Hindlimb muscle (tissue), 1 donor: ENCODE results near the gene LRRC18. TPM values are rescaled to one million over a fixed set of nuclear protein-coding genes. Genes with fewer than 3 reads are reported as not detected.

Experiments used
- DNase-seq: peaks from one replicate; pipeline ENCODE4 v3.0.0-alpha.2; 2013
- polyA plus RNA-seq: library from polyadenylated mRNA; unstranded; fragments of 120-200 nt; gene quantifications from one replicate; pipeline ENCODE4 v1.2.1, GENCODE V29; 2013; ENCODE audit not compliant: insufficient read length

LRRC18 gene
- polyA plus RNA-seq, 1 donor, result 0.12 TPM

GRCh38 chr10:48906841-48907240 is 32.8 kb downstream of the LRRC18 start:
- DNase-seq, result no peak

GRCh38 chr10:48905311-48905710 is 34.3 kb downstream of the LRRC18 start:
- DNase-seq, result no peak

DNA sequence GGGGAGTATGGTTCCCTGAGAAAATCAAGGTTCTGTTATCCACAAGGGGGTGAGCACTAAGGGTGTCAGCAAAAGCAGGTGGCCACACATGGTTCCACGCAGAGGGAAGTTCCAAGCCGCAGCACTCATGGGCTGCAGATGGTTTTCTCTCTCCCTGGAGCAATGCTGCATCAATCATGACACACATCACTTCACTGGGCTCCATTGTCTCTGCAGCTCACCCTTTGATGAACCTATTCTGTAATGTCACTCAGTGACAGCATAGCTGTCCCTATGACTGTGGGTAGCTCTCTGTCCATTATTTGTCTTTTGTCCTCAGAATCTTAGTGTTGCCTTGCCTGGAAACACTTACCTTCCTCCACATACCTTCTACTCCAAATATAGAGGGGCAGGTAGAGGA is 34.8 kb downstream of the LRRC18 start:
- no peak for DNase-seq

- no peak for DNase-seq
Measured at GRCh38 chr10:48903151-48903550, 36.5 kb downstream of the LRRC18 start.

DNA sequence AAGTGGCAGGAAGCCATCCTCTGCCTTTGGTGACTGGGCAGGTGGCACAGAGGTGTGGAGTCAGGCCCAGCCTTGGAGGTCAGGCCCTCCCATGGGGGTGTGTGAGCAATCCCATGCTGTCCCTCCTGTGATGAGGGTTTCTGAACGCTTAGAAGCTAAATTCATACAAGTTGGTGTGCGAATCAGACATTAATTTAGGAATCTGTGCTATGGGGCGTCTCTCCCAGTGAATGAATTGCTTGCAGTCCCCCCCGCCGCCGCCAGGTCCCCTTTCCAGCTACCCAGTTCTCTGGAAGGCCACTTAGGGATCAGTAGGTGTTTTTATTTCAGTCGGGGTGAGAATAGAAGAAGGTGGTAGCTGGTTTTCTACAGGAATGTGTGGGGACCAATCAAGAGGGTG is 37.5 kb downstream of the LRRC18 start:
- no peak for DNase-seq

DNA sequence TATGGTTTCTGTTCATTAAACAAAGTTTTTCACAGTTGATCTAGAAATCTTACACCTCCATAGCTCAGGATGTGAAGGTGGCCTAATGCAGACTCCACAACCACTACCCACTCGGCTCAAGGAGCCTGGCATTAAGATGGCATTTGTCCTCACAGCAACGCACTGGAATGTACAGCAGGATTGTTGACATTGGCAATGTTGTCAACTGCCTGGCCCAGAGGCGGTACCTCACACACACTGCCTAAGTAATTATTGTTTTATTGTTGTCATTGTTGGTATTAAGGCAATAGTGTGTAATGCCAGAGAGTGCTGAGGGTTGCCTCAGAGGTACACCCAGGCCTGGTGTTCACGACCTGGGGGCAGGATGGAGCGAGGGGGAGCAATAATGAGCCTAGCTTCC is 38.3 kb downstream of the LRRC18 start:
- DNase-seq, result no peak

DNA sequence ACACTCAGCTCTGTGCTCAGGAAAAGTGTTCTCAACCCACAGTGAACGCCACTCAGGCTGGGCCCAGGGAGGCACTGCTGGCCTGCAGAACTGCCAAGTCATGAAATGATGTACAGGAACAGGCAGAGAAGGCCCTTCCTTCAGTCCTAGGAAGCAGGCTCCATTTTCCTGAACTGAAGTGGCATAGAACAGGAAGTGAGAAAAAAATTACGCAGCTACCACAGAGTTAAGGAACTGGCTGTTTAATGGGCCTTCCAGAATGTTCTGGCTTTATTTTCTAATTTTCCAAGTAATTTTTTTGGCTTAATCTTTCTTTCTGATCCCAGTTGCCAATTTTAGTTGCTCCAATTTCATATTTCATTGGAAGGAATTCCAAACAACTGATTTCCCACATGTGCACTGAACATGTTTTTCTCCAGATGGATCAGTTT is 39.3 kb downstream of the LRRC18 start:
- DNase-seq, result peak; percentile 55

- no peak for DNase-seq
Measured at GRCh38 chr10:48899781-48900180, 39.9 kb downstream of the LRRC18 start.

DNA sequence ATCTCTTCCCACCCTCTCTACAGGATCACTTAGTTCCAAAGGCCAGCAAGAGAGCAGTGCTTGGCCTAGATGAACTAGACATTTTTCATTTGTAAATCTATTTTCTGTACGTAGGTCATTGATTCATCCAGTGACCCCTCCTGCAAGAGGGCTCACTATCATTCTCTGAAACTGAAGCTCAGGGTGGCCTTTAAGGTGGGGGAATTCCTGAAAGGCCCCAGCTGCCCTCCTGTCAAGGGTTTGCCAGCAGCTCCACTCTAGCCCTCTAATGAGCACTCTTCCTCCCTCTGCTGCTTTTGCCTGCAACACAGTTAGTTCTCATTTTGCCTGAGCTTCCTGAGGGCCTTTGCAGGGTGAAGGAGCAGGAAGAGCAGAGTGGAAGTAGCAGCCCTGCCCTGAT is 41.2 kb downstream of the LRRC18 start:
- no peak for DNase-seq

DNA sequence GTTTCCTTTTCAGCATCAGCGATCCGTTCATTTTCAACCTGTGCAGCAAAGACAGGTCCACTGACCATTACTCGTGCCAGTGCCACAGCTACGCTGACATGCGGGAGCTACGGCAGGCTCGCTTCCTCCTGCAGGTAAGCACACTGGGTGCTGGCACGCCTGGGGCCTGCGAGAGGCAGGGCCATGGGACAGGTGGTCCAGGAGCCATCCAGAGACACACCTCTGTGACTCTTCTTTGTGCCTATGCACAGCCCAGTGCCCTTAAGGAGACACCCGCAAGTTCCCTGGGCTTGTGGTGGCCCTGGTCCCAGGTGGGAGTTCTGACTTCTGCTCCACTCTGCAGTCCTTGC is 42.2 kb downstream of the LRRC18 start:
- no peak for DNase-seq

DNA sequence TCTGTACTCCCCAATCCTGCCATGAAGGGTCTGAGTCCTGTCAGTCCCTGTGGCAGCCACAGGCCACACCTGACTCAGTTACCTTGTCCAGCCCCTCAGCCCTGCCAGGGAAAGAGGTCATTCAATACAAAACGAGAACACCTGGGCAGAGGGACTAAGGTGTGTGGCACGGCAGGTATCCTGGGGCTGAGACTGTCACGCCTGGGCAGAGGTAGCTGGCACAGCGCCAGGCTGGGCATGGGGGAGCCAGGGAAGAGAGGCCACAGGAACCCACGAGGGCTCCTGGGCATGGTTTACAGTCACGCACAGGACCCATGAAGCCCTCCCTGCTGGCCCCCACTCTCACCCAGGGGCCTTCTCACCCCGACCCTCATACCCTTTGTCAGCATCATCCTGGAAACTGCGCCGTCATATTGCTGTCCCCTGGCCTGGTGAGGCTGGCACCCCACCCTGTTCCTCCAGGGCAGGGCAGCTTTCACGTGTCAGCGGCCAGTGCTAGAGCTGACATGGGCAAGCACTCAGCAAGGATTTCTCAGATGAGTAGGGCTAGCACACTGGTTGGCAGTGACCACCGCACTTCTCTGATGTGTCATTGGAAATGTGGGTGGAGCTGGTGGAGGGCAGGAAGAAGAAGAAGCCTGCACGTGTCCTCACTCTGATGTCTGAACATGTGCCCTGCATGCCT is 42.7 kb downstream of the LRRC18 start:
- DNase-seq, result no peak

DNA sequence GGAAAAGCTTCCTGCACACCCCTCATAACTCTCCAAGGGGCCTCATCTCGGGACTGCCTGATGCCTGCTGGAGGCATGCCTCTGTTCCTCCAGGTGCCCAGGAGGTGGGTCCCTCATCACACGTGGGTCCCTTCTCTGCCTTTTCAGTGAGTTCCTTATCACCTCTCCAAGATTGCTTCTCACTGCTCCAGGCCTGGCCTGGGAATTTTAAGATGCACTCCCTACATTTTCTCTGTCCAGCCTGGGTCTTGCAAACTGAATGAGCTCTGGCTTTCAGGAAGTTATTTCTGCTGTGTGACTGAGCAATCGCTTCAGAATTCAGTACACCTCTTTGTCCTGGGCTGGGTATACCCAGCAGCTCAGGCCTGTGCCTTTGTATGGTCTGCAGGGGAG is 43.8 kb downstream of the LRRC18 start:
- DNase-seq, result peak; percentile 18

DNA sequence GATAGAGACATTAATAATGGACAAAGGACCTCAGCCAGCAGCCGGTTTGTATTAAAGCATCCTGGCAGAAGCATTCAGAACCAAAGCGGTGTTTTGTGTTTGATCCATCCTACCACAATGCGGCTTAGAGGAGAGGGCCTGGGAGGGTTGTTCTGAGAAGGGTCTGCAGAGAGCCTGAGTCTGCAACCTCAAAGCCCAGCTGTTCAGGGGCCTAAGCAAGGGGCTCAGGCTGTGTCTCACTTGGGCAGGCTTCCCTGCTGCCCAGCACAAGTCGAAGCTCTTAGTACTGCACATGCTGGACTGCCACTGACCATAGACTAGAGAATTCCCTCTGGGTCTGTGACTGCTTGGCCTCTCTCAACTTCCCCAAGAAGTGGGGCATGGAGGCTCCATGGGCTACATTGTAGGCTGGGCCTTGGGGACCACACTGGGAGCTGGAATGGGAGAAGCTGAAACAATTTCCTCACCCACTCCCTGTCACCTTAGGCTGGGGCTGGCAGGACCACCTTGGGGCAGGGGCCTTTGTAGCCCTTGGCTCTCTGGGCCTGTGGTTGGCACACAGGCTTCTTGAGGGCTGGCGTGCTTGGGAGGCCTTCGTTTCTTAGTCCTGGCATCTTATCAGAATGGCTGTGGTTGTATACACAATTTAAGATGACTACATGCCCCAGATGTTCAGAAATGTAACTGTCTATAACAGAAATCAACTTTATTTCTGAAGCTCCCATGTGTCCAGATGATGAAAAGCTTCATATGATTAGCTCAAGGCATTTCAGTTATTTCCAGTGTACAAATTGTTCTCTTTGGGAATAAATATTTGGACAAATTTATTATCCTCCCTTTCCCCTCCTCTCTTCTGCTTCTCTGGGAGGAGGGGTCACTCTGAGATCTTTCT is 44.5 kb downstream of the LRRC18 start:
- DNase-seq, result peak; percentile 23

DNA sequence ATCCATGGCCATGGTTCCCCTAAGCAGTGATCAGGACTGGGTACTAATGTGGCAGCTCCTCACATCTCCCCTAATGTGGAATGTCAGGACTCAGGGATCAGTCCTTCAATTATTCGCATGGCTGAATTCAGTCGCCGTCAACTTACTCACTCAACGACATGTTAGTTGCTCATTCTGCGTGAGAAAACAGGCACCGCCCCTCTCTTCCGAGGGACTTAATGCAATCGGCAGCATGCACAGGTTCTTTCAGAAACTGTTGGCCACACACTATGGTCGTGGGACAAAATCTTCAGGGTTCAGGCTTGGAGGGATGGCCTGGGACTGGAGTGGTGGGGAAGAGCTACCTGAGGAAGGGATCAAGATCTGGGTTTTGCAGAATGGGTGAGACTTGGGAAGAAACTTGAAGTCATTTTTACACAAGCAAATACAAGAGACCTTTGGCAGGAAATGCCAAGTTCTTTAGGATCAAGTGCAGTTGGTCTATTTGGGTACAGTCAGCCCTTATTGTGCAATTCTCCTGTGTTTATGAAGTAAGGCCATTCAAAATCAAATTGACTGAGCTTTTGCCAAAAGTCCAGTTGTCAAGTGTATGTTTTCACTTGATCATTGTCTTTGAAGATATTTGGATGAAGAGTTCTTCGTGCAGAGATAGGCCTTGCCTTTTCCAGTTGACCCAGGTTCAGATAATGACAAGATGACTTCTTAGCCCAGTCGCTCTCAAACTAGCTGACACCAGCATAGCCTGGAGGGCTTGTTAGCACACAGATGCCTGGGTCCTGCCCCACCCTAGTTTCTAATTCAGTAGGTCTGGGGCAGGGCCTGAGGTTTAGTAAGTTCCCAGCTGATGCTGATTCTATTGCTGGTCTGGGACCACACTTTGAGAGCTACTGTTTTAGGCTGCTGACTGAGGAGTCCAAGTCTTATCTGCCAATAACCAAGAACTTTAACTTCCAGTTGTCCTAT is 48.5 kb downstream of the LRRC18 start:
- no peak for DNase-seq

DNA sequence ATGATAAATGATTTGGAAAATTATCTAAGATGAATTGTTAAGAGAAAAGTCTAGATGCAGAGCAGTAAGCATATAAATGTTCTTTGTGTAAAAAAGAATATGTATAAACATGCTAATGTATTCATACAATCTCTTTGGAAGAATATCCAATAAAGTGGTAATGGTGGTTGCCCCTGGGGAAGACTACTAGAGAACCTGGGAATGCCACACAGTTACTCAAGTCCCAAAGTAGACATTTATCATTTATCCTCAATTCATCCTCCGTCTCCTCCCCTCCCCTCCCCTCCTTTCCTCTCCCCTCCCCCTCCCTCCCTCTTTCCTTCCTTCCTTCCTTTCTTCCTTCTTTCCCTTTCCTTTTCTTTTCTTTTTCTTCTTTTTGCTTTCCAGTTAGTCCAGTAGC is 51.7 kb downstream of the LRRC18 start:
- DNase-seq, result no peak

GRCh38 chr10:48885376-48885775 is 54.3 kb downstream of the LRRC18 start:
- DNase-seq, result peak; percentile 36

DNA sequence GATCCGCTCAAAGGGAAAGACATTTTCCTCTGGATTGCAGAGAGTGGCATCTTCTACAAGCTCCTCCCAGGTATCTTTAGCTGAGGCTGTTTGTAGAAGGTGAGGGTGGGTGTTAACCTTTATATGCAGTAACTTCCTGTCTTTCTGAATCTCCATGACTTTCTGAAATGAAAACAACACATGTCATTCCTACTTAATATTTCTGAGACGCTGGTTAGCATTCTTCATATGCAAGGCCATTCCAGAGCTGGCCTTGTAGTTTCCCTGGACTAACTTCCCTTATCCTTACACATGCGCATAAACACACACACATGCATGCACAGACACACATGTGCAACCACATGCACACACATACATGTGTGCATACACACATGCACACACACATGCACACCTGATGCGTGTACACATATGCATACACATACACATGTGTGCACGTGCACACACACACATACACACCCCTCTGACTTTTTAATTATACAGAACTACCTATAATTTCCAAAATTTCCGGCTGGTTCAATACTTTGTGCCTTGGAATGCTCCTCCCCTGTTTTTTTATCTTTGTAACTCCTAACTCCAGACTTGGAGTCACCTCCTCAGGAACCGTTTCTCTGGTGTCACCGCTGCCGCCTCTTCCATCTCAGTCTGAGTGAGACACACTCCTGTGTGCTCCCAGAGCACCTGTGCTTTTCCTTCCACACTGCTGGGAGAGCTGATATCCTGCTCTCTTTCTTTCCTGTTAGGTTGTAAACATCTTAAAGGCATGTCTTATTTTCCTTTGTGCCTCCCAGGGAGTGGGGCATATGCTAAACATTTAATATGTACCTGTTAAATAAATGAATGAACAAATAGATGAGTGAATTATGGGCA is 55.2 kb downstream of the LRRC18 start:
- DNase-seq, result no peak

DNA sequence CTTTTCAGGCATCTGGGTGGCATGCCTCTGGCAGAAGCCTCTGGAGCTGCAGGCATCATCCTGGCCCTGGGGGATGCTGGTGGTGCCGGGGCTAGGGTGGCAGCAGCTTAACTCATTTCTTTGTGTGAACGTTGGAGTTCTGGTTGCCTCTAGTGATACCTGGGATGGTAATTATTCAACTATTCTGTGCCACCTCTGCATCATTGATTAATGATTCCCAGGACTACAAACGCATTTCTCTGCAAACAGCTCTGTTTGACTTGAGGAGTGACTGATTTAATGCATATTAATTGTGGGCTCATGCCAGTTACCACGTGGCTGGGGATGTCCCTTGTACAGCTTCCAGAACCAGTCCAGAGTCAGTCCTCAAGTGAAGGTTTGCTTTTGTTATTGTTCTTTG is 55.9 kb downstream of the LRRC18 start:
- DNase-seq, result no peak

DNA sequence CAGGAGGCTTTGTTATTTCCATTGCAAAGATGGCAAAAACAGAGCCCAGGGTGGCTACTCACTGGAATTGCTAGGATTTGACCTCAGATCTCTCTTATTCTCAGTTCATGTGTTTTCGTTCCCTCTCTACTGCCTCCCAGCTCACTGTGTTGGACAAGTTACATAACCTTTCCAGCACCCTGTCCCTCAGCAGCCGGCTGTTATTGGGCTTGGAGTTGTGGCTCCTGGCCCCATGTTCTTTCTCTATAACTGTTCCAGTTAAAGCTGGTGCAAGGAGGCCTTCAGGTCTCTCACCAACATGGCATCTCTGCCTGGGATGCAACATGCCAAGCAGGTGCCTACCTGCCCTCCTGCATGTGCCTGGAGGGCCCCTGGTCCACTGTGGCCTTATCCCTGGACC is 56.8 kb downstream of the LRRC18 start:
- no peak for DNase-seq

GRCh38 chr10:48881937-48882336 is 57.7 kb downstream of the LRRC18 start:
- no peak for DNase-seq

GRCh38 chr10:48880016-48880705 is 59.5 kb downstream of the LRRC18 start:
- no peak for DNase-seq
